Large intestine (tissue), 3 donors: ENCODE results near the gene POLR2B. TPM values are rescaled to one million over a fixed set of nuclear protein-coding genes. Genes with fewer than 3 reads are reported as not detected.

Source experiments
- DNase-seq, 2 donors: peaks; one replicate each; pipeline versions ENCODE4 v3.0.0 to v3.0.0-alpha.2; 2013
- H3K27ac ChIP-seq: one replicate; pipeline ENCODE4 v1.5.1; 2013; ENCODE audit warnings: low read length
- H3K27me3 ChIP-seq: 2 replicates; pipeline ENCODE4 v1.6.1; 2013; ENCODE audit warnings: low read length; ENCODE audit not compliant: control insufficient read depth, insufficient read depth
- H3K36me3 ChIP-seq: 2 replicates; pipeline ENCODE4 v1.6.1; 2013; ENCODE audit warnings: low read length; ENCODE audit not compliant: control insufficient read depth, insufficient read depth
- H3K4me1 ChIP-seq: one replicate; pipeline ENCODE4 v1.6.1; 2013; ENCODE audit warnings: low read length; ENCODE audit not compliant: control insufficient read depth, insufficient read depth
- H3K4me3 ChIP-seq: one replicate; pipeline ENCODE4 v1.5.1; 2013; ENCODE audit warnings: low read length
- H3K9me3 ChIP-seq: one replicate; pipeline ENCODE4 v1.6.1; 2013; ENCODE audit warnings: mild to moderate bottlenecking, low read depth, low read length, moderate library complexity; ENCODE audit not compliant: control insufficient read depth
- WGBS: methylation state at CpG from one replicate; pipeline ENCODE4 v1.1.5; 2013; ENCODE audit warnings: low lambda C conversion rate; ENCODE audit not compliant: insufficient coverage; 5-methylcytosine and 5-hydroxymethylcytosine counted together
- polyA plus RNA-seq: library from polyadenylated mRNA; unstranded; fragments of 120-200 nt; gene quantifications from one replicate; pipeline ENCODE4 v1.2.1, GENCODE V29; 2013

The POLR2B gene
- polyA plus RNA-seq, 1 donor: 80.7 TPM

DNA sequence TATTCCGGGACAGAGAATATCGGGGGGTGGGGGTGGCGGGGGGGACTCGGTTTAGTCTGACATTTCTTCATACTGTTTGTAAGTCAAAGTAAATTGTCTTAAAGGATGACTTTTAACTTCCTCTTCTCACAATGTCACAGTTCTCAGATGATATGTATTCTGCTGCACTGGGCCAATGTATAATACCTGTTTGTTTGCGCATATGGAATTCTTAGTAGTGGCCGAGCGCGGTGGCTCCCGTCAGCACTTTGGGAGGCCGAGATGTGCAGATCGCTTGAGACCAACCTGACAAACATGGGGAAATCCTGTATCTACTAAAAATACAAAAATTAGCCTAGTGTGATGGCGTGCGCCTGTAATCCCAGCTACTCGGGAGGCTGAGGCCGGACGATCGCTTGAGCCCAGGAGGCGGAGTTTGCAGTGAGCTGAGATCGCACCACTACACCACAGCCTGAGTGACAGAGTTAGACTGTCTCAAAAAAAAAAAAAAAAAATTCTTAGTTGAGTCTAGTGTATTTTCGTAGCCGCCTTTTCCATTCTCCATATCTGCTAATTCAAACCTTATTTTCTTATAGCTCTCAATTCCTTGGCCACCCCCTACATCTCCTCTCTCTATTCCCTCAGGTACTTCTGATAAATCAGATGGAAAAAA is 851 bp downstream of the POLR2B start:
- DNase-seq: peak in 1 of 2 donors; percentile 31
- Histone ChIP-seq H3K27ac (peak overlapping the region; percentile 83), H3K36me3 (no peaks in the 10 kb centered on the region), H3K4me3 (peak overlapping the region; percentile 92), H3K9me3 (no peaks in the 10 kb centered on the region), H3K27me3 (no peaks in the 10 kb centered on the region), H3K4me1 (peaks cover 6% of the 10 kb centered on the region)
- WGBS: 40% methylated on average over 3 of the region's 21 CpGs

DNA sequence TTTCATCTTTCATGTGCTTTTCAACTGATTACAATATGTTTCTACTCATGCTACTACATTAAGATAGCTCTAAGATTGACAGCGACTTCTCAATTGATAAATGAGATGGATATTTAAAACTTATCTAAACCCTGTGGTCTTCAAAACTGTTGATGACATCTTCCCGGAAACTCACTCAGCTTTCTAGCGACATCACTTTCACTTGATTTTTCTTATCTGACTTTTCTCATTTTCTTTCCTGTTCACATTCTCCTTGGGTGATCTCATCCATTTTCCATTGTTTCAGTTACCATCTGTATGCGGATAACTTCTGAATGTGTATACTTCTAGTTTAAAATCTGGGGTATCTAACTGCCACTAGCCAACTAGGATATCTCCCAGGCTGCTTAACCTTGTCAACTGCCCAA is 3.1 kb downstream of the POLR2B start:
- DNase-seq: peak in 1 of 2 donors; percentile 22
- H3K4me1 ChIP-seq: peaks cover 6% of the 10 kb centered on the region
- no peaks in the 10 kb centered on the region for H3K9me3 ChIP-seq
- peaks cover 9% of the 10 kb centered on the region for H3K36me3 ChIP-seq
- whole genome bisulfite sequencing: 74% methylated on average over 4 of the region's 4 CpGs
- no peak overlapping the region for H3K27ac ChIP-seq
- no peaks in the 10 kb centered on the region for H3K27me3 ChIP-seq
- no peak overlapping the region for H3K4me3 ChIP-seq

DNA sequence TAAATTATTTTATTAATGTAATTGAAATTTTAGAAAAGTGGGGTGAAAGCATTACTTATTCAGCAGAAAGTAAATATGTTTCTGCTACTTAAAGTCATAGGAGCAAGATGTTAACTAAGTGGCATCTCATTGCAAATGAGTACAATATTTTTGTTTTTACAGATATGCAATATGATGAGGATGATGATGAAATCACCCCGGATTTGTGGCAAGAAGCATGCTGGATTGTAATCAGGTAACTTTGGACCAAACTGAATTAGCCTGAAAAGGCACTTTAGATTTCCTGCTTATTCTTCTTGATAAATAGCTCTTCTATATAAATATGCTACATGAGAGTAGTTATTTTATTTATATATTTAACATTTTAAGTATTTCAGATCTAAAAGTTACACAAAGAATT is 7.5 kb downstream of the POLR2B start:
- no peak for DNase-seq
- H3K36me3 ChIP-seq: peaks cover 39% of the 10 kb centered on the region
- H3K9me3 ChIP-seq: no peaks in the 10 kb centered on the region
- peaks cover 1% of the 10 kb centered on the region for H3K4me1 ChIP-seq
- no peaks in the 10 kb centered on the region for H3K27me3 ChIP-seq
- H3K4me3 ChIP-seq: no peak overlapping the region
- no CpG with 5 or more reads among the region's 1 CpG for WGBS
- H3K27ac ChIP-seq: no peak overlapping the region

DNA sequence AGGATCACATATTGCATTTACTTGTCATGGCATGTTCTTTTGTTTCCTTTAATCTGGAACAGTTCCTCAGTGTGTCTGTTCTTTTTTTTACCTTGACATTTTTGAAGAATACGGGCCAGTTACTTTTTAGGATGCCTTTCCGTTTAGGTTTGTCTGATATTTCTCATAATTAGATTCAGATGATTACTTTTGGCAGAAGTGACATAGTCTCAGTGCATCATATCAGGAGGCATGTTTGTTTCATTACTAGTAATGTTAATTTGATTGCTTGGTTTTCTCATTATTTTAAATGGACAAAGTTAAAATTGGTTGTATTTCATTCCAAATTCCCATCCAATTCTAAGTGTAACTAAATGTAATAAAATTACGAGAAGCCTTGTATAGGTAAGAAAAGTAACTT is 8.3 kb downstream of the POLR2B start:
- Histone ChIP-seq H3K36me3 (peaks cover 46% of the 10 kb centered on the region), H3K9me3 (no peaks in the 10 kb centered on the region), H3K27ac (no peak overlapping the region), H3K4me1 (no peaks in the 10 kb centered on the region), H3K27me3 (no peaks in the 10 kb centered on the region), H3K4me3 (no peak overlapping the region)
- WGBS: 100% methylated on average over 1 of the region's 3 CpGs
- DNase-seq: no peak

DNA sequence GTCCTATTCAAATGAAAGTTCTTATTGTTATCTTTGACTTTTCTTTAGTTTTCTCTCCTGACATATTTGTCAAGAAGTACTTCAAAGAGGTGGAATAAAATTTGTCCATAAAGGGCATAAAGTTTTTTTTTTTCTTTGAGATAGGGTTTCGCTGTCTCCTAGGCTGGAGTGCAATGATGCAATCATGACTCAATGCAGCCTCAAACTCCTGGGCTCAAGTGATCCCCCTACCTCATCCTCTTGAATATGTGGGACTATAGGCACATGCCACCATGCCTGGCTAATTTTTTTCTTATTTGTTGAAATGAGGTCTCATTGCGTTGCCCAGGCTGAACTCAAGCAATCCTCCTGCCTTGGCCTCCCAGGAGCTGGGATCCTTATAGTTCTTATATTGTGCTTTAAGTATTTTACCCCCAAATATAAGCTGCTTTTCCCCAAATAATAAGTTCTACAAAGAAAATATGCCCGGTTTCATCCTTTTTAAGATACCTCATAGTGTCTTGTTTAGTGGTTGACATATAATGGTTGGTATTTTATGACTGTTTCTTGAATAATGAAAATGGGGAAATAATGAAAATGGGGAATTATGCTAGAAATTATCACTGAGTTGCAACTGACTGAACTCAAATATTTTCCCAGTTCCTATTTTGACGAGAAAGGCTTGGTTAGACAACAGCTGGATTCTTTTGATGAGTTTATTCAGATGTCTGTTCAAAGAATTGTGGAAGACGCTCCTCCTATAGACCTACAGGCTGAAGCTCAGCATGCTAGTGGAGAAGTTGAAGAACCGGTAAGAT is 11.6 kb downstream of the POLR2B start:
- Histone ChIP-seq H3K27me3 (no peaks in the 10 kb centered on the region), H3K36me3 (peaks cover 62% of the 10 kb centered on the region), H3K27ac (no peak overlapping the region), H3K4me1 (no peaks in the 10 kb centered on the region), H3K4me3 (no peak overlapping the region), H3K9me3 (no peaks in the 10 kb centered on the region)
- no peak for DNase-seq
- 100% methylated on average over 2 of the region's 6 CpGs for WGBS

DNA sequence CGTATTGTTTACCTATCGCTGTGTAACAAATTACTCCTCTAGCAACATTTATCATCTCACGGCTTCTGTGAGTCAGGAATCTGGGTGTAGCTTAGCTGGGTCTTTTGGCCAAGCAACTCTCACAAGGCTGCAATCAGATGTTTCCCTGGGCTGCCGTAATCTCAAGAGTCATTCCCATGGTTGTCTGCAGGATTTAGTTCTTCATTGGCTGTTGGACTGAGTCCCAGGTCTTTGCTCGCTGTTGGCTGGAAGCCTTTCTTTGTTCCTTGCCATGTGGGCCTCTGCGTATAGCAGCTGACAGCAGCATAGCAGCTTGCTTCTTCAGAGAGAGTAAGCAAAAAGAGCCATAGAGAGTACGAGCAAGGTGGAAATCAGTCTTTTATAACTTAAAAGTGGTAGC is 16.8 kb downstream of the POLR2B start:
- Histone ChIP-seq H3K27ac (no peak overlapping the region), H3K27me3 (no peaks in the 10 kb centered on the region), H3K4me3 (no peak overlapping the region), H3K4me1 (no peaks in the 10 kb centered on the region), H3K36me3 (peaks cover 67% of the 10 kb centered on the region), H3K9me3 (no peaks in the 10 kb centered on the region)
- no CpG with 5 or more reads among the region's 7 CpGs for WGBS
- DNase-seq: peak; percentile 20 to 36

DNA sequence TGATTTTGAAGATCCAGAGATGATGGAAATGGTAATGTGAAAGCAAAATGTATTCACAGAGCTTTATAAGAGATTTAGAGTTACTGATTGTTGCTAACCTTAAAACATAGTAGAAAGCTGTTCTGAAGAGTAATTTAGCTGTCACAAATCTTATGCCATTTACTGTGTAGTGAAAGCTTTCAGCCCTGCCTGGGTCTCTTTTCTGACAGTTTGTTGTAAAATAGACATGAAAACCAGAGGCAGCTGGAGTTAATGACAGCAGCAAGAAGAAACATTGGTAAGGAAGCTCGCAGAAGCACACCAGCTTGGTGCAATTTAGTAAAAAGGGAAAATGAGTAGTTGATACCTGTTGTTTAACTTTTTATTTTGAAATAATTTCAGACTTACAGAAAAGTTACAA is 21.1 kb downstream of the POLR2B start:
- WGBS: 100% methylated on average over 1 of the region's 1 CpG
- no peak for DNase-seq
- Histone ChIP-seq H3K9me3 (no peaks in the 10 kb centered on the region), H3K27me3 (no peaks in the 10 kb centered on the region), H3K27ac (no peak overlapping the region), H3K4me1 (no peaks in the 10 kb centered on the region), H3K36me3 (peaks cover 69% of the 10 kb centered on the region), H3K4me3 (no peak overlapping the region)

DNA sequence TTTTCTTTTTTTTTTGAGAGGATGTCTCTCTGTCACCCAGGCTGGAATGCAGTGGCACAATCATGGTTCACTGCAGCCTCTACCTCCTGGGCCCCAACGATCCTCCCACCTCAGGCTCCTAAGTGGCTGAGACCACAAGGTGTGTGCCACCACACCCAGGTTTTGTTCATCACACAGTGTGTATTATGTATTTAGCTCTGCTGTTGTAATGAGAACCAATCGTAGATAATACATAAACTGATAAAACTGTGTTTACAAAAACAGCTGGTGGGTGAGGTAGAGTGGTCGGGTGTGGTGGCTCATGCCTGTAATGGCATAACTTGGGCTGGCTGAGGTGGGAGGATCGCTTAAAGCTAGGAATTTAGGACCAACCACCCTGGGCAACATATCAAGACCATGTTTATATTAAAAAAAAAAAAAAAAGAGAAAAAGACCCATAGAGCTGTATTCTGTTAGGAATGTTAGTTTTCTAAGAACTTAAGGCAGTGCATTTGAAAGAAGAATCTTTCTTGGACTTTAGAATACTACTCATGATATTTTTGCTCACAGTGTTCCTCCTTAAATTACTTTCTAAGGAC is 34.9 kb downstream of the POLR2B start:
- Histone ChIP-seq H3K4me3 (no peak overlapping the region), H3K36me3 (peaks cover 75% of the 10 kb centered on the region), H3K9me3 (no peaks in the 10 kb centered on the region), H3K27ac (no peak overlapping the region), H3K4me1 (no peaks in the 10 kb centered on the region), H3K27me3 (no peaks in the 10 kb centered on the region)
- WGBS: 73% methylated on average over 2 of the region's 4 CpGs
- peak in 1 of 2 donors; percentile 3 for DNase-seq

DNA sequence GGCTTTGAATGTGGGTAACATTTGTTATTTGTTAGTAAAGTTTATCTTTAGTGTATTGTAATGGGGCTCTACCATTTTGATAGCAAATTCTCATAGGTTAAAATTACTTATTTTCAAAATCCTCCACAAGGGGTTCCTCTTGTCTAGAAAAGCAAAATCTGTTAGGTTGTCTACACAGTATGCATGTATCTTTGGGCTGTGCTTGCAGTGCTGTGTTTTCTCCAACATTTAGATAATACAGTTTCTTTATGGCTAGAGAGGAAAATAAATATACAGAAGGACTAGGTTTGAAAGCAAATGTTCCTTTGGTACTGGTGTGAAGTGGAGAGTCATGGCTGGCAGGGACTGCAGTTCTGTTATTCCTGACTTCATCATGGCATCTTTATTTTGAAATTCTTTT is 40.3 kb downstream of the POLR2B start:
- H3K4me3 ChIP-seq: no peak overlapping the region
- H3K9me3 ChIP-seq: no peaks in the 10 kb centered on the region
- H3K27me3 ChIP-seq: no peaks in the 10 kb centered on the region
- H3K36me3 ChIP-seq: peaks cover 81% of the 10 kb centered on the region
- no peak overlapping the region for H3K27ac ChIP-seq
- DNase-seq: no peak
- H3K4me1 ChIP-seq: no peaks in the 10 kb centered on the region

DNA sequence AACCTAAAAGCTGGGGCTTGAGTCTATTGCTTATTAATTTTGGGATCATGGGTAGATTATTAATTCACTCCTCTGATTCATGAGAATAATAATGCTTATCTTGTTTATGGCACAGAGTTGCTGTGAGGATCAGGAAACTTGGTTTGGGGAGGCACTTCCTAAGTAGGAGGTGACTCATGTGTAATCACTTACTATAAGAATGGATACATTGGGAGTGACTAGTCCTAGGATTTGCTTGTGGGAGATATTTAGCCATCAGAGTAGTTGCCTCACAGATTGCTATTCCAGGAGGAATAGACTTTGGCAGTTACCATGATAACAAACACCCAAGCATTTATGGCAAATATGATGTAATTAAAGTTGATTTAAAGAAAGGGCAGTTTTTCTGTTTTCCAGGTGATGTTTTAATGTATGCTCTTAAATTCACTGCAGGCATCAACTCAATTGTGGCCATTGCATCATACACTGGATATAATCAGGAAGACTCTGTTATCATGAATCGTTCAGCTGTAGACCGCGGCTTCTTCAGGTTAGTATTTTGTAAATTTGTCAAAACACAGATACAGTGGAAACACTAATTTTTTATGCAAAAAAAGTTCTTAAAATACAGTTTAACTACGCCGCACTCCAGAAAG is 41.9 kb downstream of the POLR2B start:
- H3K4me3 ChIP-seq: no peak overlapping the region
- no peak for DNase-seq
- no peak overlapping the region for H3K27ac ChIP-seq
- no peaks in the 10 kb centered on the region for H3K4me1 ChIP-seq
- peaks cover 82% of the 10 kb centered on the region for H3K36me3 ChIP-seq
- no peaks in the 10 kb centered on the region for H3K9me3 ChIP-seq
- 100% methylated on average over 2 of the region's 5 CpGs for WGBS
- no peaks in the 10 kb centered on the region for H3K27me3 ChIP-seq
